KMS-11 (cell line): ENCODE measurements around the gene TTC24.
"Not testable (repeated sequence)": the region's sequence is repeated elsewhere in the genome, so short reads cannot be mapped to it uniquely, and the experiment has no call there.

Source experiments
- H2AFZ ChIP-seq: fragments of 200-600 bp; sonication (generic); 2 replicates; pipeline ENCODE4 v1.6.1; 2016; ENCODE audit warnings: antibody characterized with exemption, mixed run types, low read depth
- H3K27ac ChIP-seq: fragments of 200-600 bp; sonication (generic); 2 replicates; pipeline ENCODE4 v1.6.1; 2016; ENCODE audit warnings: mild to moderate bottlenecking, mixed run types
- H3K27me3 ChIP-seq: fragments of 200-600 bp; sonication (generic); 2 replicates; pipeline ENCODE4 v1.6.1; 2017; ENCODE audit warnings: mild to moderate bottlenecking, low read depth, mixed run types, moderate library complexity; ENCODE audit not compliant: insufficient read depth
- H3K36me3 ChIP-seq: fragments of 200-600 bp; sonication (generic); 2 replicates; pipeline ENCODE4 v1.6.1; 2017; ENCODE audit warnings: mild to moderate bottlenecking, mixed run types; ENCODE audit not compliant: insufficient read depth
- H3K4me1 ChIP-seq: fragments of 200-600 bp; sonication (generic); 2 replicates; pipeline ENCODE4 v1.6.1; 2016; ENCODE audit warnings: mild to moderate bottlenecking, low read depth, mixed run types; ENCODE audit not compliant: poor library complexity, severe bottlenecking
- H3K4me2 ChIP-seq: fragments of 200-600 bp; sonication (generic); 2 replicates; pipeline ENCODE4 v1.7.0; 2016; ENCODE audit warnings: mild to moderate bottlenecking, mixed run types
- H3K4me3 ChIP-seq: fragments of 200-600 bp; sonication (generic); IDR thresholded peaks from 2 replicates; pipeline ENCODE4 v1.6.1; 2017; ENCODE audit warnings: low read depth, low read length, mixed read lengths; ENCODE audit not compliant: insufficient read depth
- H3K79me2 ChIP-seq: fragments of 200-600 bp; sonication (generic); 2 replicates; pipeline ENCODE4 v1.6.1; 2016; ENCODE audit warnings: low read depth, mixed run types; ENCODE audit not compliant: insufficient read depth
- H3K9ac ChIP-seq: fragments of 200-600 bp; sonication (generic); 2 replicates; pipeline ENCODE4 v1.6.1; 2016; ENCODE audit warnings: mild to moderate bottlenecking, mixed run types
- H4K20me1 ChIP-seq: fragments of 200-600 bp; sonication (generic); 2 replicates; pipeline ENCODE4 v1.6.1; 2016; ENCODE audit warnings: mild to moderate bottlenecking, mixed run types; ENCODE audit not compliant: insufficient read depth
- CTCF ChIP-seq: fragments of 200-600 bp; sonication (generic); conservative IDR thresholded peaks from 2 replicates; pipeline ENCODE4 v1.6.1; 2017; ENCODE audit warnings: low read depth, mild to moderate bottlenecking, antibody characterized with exemption, low read length, moderate library complexity, mixed read lengths

Gene TTC24

GRCh38 chr1:156583821-156584622 lies 4.5 kb downstream of the TTC24 start:
- H3K4me1 ChIP-seq: peaks cover 11% of the 10 kb centered on the region
- H3K36me3 ChIP-seq: no peaks in the 10 kb centered on the region
- no peak overlapping the region for H3K4me3 ChIP-seq
- H3K27ac ChIP-seq: no peak overlapping the region
- peak; percentile 99 for TF ChIP-seq CTCF
- H3K79me2 ChIP-seq: no peaks in the 10 kb centered on the region
- H3K4me2 ChIP-seq: peak overlapping the region; percentile 26
- H3K27me3 ChIP-seq: no peaks in the 10 kb centered on the region
- no peaks in the 10 kb centered on the region for H4K20me1 ChIP-seq
- H3K9ac ChIP-seq: no peak overlapping the region
- H2AFZ ChIP-seq: peak overlapping the region; percentile 46

- Histone ChIP-seq H3K27ac (no peak overlapping the region), H3K36me3 (no peaks in the 10 kb centered on the region), H3K9ac (no peak overlapping the region), H2AFZ (peak overlapping the region; percentile 46; the same call in 1 of the 2 replicates), H4K20me1 (no peaks in the 10 kb centered on the region), H3K4me3 (no peak overlapping the region), H3K4me1 (peaks cover 11% of the 10 kb centered on the region), H3K79me2 (no peaks in the 10 kb centered on the region), H3K4me2 (peak overlapping the region; percentile 26; the same call in 1 of the 2 replicates), H3K27me3 (no peaks in the 10 kb centered on the region)
- peak; percentile 41 for TF ChIP-seq CTCF
These were observed 5.3 kb downstream of the TTC24 start for GRCh38 chr1:156584813-156585212.

GRCh38 chr1:156586323-156586722 lies 6.8 kb downstream of the TTC24 start:
- Histone ChIP-seq H4K20me1 (no peaks in the 10 kb centered on the region), H3K27ac (no peak overlapping the region), H3K27me3 (no peaks in the 10 kb centered on the region), H3K36me3 (no peaks in the 10 kb centered on the region), H3K4me1 (peaks cover 22% of the 10 kb centered on the region), H3K9ac (no peak overlapping the region), H3K4me3 (no peak overlapping the region), H2AFZ (no peak overlapping the region), H3K79me2 (no peaks in the 10 kb centered on the region), H3K4me2 (no peak overlapping the region)
- TF ChIP-seq CTCF: no peak

- H3K4me1 ChIP-seq: peaks cover 23% of the 10 kb centered on the region
These were observed 7.5 kb downstream of the TTC24 start for GRCh38 chr1:156586892-156587477.

GRCh38 chr1:156587927-156588326 lies 8.4 kb downstream of the TTC24 start:
- not testable (repeated sequence) for H3K9ac ChIP-seq, H2AFZ ChIP-seq, H3K4me2 ChIP-seq, H3K27me3 ChIP-seq, H3K27ac ChIP-seq, H3K36me3 ChIP-seq, H3K4me3 ChIP-seq, H4K20me1 ChIP-seq
- Histone ChIP-seq H3K79me2 (peaks cover 11% of the 10 kb centered on the region; the same call in 1 of the 2 replicates), H3K4me1 (peaks cover 33% of the 10 kb centered on the region)

More at GRCh38 chr1:156586892-156587477, 7.5 kb downstream of the TTC24 start:
- H3K4me3 ChIP-seq: no peak overlapping the region
- H3K36me3 ChIP-seq: no peaks in the 10 kb centered on the region
- no peak overlapping the region for H3K27ac ChIP-seq
- H4K20me1 ChIP-seq: no peaks in the 10 kb centered on the region
- no peaks in the 10 kb centered on the region for H3K27me3 ChIP-seq
- TF ChIP-seq CTCF: no peak
- H3K79me2 ChIP-seq: peaks cover 2% of the 10 kb centered on the region; the same call in 1 of the 2 replicates
- no peak overlapping the region for H3K4me2 ChIP-seq
- H3K9ac ChIP-seq: no peak overlapping the region
- no peak overlapping the region for H2AFZ ChIP-seq
